IPS DF 4.7 (cell line): ENCODE measurements around the gene OPA1.

Source experiments
- DNase-seq: peaks from one replicate; pipeline ENCODE4 v3.0.0-alpha.2; 2013; ENCODE audit warnings: low spot score; ENCODE audit errors: extremely low read depth

Gene OPA1

GRCh38 chr3:193737191-193737751 lies 144.3 kb downstream of the OPA1 start:
- no peak for DNase-seq

- DNase-seq = no peak
Measured at GRCh38 chr3:193742628-193743027, 149.6 kb downstream of the OPA1 start.

- no peak for DNase-seq
Measured at GRCh38 chr3:193743702-193744047, 150.7 kb downstream of the OPA1 start.

GRCh38 chr3:193744048-193744821 lies 151.2 kb downstream of the OPA1 start:
- DNase-seq = no peak

- DNase-seq = no peak
Measured at GRCh38 chr3:193744822-193745684, 152.0 kb downstream of the OPA1 start.

GRCh38 chr3:193746832-193747231 lies 153.8 kb downstream of the OPA1 start:
- DNase-seq = no peak
